Upper lobe of right lung (tissue), 1 donor: Measurements from ENCODE around the gene MRPL4. TPM values are rescaled to one million over a fixed set of nuclear protein-coding genes. Genes with fewer than 3 reads are reported as not detected.
"Not testable (repeated sequence)": the region's sequence is repeated elsewhere in the genome, so short reads cannot be mapped to it uniquely, and the experiment has no call there.

Source experiments
- ATAC-seq: fragments of 200-7000 bp; cut with Tn5 transposase; one replicate; pipeline ENCODE4 v1.9.1; 2020; ENCODE audit warnings: mild to moderate bottlenecking, moderate library complexity
- DNase-seq: peaks from one replicate; pipeline ENCODE4 v3.0.0-alpha.2; 2020
- H3K27ac ChIP-seq: fragments of 200-600 bp; one replicate; pipeline ENCODE4 v1.8.0; 2022
- H3K27me3 ChIP-seq: fragments of 200-600 bp; one replicate; pipeline ENCODE4 v1.8.0; 2022; ENCODE audit warnings: mild to moderate bottlenecking
- H3K36me3 ChIP-seq: fragments of 200-600 bp; one replicate; pipeline ENCODE4 v1.8.0; 2022
- H3K4me1 ChIP-seq: fragments of 200-600 bp; one replicate; pipeline ENCODE4 v1.8.0; 2022
- H3K4me3 ChIP-seq: fragments of 200-600 bp; one replicate; pipeline ENCODE4 v1.8.0; 2022; ENCODE audit warnings: mild to moderate bottlenecking
- H3K9me3 ChIP-seq: fragments of 200-600 bp; one replicate; pipeline ENCODE4 v1.8.0; 2022
- intact Hi-C: fragments of 100-400 bp; cut with DNase I; formaldehyde crosslinking; loops from one replicate; pipeline ENCODE4 v1.11.0; 2022
- total RNA-seq: library from RNA; stranded (reverse); fragmentation: NEBNext Ultra II Directional; extraction: Animal tissue kit (Norgen Biotek cat#: 25700); gene quantifications from one replicate; pipeline ENCODE4 v1.2.1, GENCODE V29; 2021
- TF ChIP-seq, protein P1 (sequence below): fragments of 200-600 bp; IDR thresholded peaks from one replicate; pipeline ENCODE4 v1.8.0; 2022; ENCODE audit warnings: antibody characterized with exemption
- donor health status: DM: no; HTN: yes; CAD: no; lungs with severe emphysema.

MRPL4 gene
- total RNA-seq, 1 donor from 2014 or later, result 41.5 TPM

DNA sequence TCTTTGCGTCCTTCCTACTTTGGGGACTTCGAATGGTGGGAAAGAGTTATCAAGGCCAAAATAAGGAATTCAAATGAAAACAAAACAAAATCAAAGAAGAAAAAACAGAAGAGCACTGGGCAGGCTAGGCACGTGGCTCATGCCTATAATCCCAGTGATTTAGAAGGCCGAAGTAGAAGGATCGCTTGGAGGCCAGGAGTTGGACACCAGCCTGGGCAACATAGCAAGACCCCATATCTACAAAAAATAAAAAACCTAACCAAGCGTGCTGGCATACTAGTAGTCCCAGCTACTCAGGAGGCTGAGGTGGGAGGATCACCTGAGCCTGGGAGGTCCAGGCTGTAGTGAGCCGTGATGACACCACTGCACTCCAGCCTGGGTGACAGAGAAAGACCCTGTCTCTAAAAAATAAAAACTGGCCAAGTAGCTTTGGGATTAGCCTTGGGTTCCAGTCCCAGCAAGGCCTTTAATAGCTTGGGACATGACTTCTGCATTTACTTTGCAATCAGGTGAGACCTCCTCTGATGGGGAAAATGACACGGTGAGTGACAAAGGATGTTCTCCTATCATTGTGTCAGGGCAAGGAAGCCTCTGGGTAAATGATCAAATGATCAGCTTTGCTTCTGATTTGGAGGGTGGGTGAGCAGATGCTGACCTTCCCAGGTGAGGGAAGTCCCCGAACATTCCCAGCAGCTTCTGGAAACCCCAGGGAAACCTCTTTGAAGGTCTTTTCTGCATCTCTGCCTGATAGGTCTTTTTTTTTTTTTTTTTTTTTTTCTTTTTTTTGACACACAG is 26.0 kb downstream of the MRPL4 start:
- Histone ChIP-seq H3K27me3 (no peaks in the 10 kb centered on the region), H3K4me3 (peak overlapping the region; percentile 3), H3K36me3 (peaks cover 85% of the 10 kb centered on the region), H3K4me1 (peaks cover 24% of the 10 kb centered on the region), H3K9me3 (no peaks in the 10 kb centered on the region), H3K27ac (peak overlapping the region; percentile 58)
- TF ChIP-seq, protein P1, sequence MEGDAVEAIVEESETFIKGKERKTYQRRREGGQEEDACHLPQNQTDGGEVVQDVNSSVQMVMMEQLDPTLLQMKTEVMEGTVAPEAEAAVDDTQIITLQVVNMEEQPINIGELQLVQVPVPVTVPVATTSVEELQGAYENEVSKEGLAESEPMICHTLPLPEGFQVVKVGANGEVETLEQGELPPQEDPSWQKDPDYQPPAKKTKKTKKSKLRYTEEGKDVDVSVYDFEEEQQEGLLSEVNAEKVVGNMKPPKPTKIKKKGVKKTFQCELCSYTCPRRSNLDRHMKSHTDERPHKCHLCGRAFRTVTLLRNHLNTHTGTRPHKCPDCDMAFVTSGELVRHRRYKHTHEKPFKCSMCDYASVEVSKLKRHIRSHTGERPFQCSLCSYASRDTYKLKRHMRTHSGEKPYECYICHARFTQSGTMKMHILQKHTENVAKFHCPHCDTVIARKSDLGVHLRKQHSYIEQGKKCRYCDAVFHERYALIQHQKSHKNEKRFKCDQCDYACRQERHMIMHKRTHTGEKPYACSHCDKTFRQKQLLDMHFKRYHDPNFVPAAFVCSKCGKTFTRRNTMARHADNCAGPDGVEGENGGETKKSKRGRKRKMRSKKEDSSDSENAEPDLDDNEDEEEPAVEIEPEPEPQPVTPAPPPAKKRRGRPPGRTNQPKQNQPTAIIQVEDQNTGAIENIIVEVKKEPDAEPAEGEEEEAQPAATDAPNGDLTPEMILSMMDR, result no peak
- ATAC-seq (no peak), DNase-seq (no peak)
- intact Hi-C loops, result no loop called here

- H3K4me1 ChIP-seq, result peaks cover 26% of the 10 kb centered on the region
- H3K4me3 ChIP-seq, result no peak overlapping the region
- H3K27ac ChIP-seq, result peak overlapping the region; percentile 6
Measured at GRCh38 chr19:10278935-10279334, 26.9 kb downstream of the MRPL4 start.

GRCh38 chr19:10279737-10280442 is 27.9 kb downstream of the MRPL4 start:
- Histone ChIP-seq H3K4me1 (peaks cover 28% of the 10 kb centered on the region), H3K27ac (peak overlapping the region; percentile 24), H3K4me3 (no peak overlapping the region), H3K27me3 (no peaks in the 10 kb centered on the region), H3K9me3 (no peaks in the 10 kb centered on the region), H3K36me3 (peaks cover 94% of the 10 kb centered on the region)
- DNase-seq, result no peak
- TF ChIP-seq, protein P1, result no peak
- peak; percentile 15 for ATAC-seq
- intact Hi-C loops, result no loop called here

More at GRCh38 chr19:10278935-10279334, 26.9 kb downstream of the MRPL4 start:
- ATAC-seq (no peak), DNase-seq (no peak)
- TF ChIP-seq, protein P1, result no peak
- Histone ChIP-seq H3K36me3 (peaks cover 94% of the 10 kb centered on the region), H3K27me3 (no peaks in the 10 kb centered on the region), H3K9me3 (no peaks in the 10 kb centered on the region)
- intact Hi-C loops, result no loop called here

DNA sequence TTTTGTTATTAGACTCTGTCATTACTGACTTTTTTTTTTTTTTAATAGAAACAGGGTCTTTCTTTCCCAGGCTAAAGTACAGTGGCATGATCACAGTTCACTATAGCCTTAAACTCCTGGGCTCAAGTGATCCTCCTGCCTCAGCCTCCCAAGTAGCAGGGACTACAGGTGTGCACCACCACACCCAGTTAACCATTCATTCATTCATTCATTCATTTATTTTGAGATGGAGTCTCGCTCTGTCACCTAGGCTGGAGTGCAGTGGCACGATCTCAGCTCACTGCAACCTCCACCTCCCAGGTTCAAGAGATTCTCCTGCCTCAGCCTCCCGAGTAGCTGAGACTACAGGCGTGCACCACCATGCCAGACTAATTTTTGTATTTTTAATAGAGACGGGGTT is 30.0 kb downstream of the MRPL4 start:
- H3K4me3 ChIP-seq, H3K27me3 ChIP-seq, intact Hi-C loops, H3K27ac ChIP-seq, H3K9me3 ChIP-seq, DNase-seq, ATAC-seq: not testable (repeated sequence)
- peaks cover 86% of the 10 kb centered on the region for H3K36me3 ChIP-seq
- peaks cover 45% of the 10 kb centered on the region for H3K4me1 ChIP-seq

- TF ChIP-seq, protein P1, result no peak
- no peaks in the 10 kb centered on the region for H3K9me3 ChIP-seq
- H3K4me3 ChIP-seq, result peak overlapping the region; percentile 19
- H3K36me3 ChIP-seq, result peaks cover 71% of the 10 kb centered on the region
- ATAC-seq, result peak; percentile 53
- peaks cover 4% of the 10 kb centered on the region for H3K27me3 ChIP-seq
- peaks cover 57% of the 10 kb centered on the region for H3K4me1 ChIP-seq
- H3K27ac ChIP-seq, result no peak overlapping the region
- intact Hi-C loops, result no loop called here
- DNase-seq, result peak; percentile 75
Measured at GRCh38 chr19:10283301-10284064, 31.5 kb downstream of the MRPL4 start.
